GM18508 (cell line): Measurements from ENCODE around the gene TEX13B.
"Not testable (repeated sequence)": the region's sequence is repeated elsewhere in the genome, so short reads cannot be mapped to it uniquely, and the experiment has no call there.

Experiments used
- ATAC-seq: cut with Tn5 transposase; IDR thresholded peaks from one replicate; pipeline ENCODE4 v1.9.1; 2021; ENCODE audit warnings: moderate number of reproducible peaks; ENCODE audit not compliant: insufficient read depth, unreplicated experiment

Gene TEX13B

GRCh38 chrX:107955337-107955736, 26.8 kb downstream of the TEX13B start:
- not testable (repeated sequence) for ATAC-seq

- no peak for ATAC-seq
Measured at GRCh38 chrX:107940095-107940494, 42.1 kb downstream of the TEX13B start.

- no peak for ATAC-seq
Measured at GRCh38 chrX:107936434-107936730, 45.8 kb downstream of the TEX13B start.

- no peak for ATAC-seq
Measured at GRCh38 chrX:107935664-107936433, 46.3 kb downstream of the TEX13B start.

GRCh38 chrX:107935200-107935599, 47.0 kb downstream of the TEX13B start:
- ATAC-seq: no peak

- no peak for ATAC-seq
Measured at GRCh38 chrX:107934262-107934661, 47.9 kb downstream of the TEX13B start.
